H7 (cell line): ENCODE results near the gene UBL4B. TPM values are rescaled to one million over a fixed set of nuclear protein-coding genes. Genes with fewer than 3 reads are reported as not detected.

ENCODE experiments used
- DNase-seq: peaks from one replicate; pipeline ENCODE4 v3.0.0; 2012
- H3K27me3 ChIP-seq: 2 replicates; pipeline ENCODE4 v1.6.0; 2011; ENCODE audit warnings: mild to moderate bottlenecking, low read length; ENCODE audit not compliant: control insufficient read depth, insufficient read depth
- H3K36me3 ChIP-seq: replicated peaks from 2 replicates; pipeline ENCODE4 v1.5.1; 2011; ENCODE audit warnings: low read length; ENCODE audit not compliant: control insufficient read depth, insufficient read depth
- H3K4me3 ChIP-seq: 2 replicates; pipeline ENCODE4 v1.5.1; 2011; ENCODE audit warnings: low read depth, mild to moderate bottlenecking, control low read depth, low read length, moderate library complexity; ENCODE audit not compliant: insufficient read depth
- total RNA-seq: library from RNA; depleted of rRNA; stranded (reverse); fragments of >200 nt; shearing (Covaris generic); gene quantifications from 2 replicates; pipeline ENCODE4 v1.2.3, GENCODE V29; 2014

UBL4B gene
- total RNA-seq, 1 experiment from 2014 or later: not detected

DNA sequence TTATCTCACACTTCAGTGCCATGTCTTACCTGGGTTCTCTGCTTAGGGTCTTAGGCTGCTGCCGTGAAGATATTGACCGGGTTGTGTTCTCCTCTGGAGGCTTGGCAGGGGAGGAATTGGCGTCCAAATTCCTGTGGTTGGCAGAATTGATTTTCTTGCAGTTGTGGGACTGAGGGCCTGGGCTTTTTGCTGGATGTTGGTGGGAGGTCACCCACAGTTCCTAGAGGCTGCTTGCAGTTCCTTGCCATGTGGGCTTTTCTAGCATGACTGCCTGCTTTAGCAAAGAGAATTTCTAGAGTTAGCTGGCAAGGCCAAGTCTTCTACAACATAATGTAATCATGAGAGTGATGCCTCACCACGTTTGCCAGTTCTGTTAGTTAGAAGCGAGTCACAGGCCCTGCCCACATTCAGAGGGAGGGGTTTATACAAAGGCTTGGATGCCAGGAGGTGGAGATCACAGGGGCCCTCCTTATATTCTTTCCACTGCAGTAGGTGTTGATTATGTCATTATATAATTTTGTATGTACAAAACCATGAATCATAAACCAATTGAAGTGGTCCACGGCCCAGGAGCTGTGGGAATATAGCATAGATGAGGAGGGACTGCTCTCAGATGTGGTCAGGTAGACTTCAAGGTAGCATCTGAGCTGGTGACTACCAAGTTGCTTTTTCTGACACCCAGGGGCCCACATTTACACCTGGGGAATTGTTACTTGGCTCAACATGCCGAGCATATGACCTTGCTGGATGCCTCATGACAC is 6.6 kb downstream of the UBL4B start:
- Histone ChIP-seq H3K36me3 (no peaks in the 10 kb centered on the region), H3K4me3 (no peak overlapping the region), H3K27me3 (no peaks in the 10 kb centered on the region; the same call in none of the 2 replicates)
- DNase-seq: no peak

DNA sequence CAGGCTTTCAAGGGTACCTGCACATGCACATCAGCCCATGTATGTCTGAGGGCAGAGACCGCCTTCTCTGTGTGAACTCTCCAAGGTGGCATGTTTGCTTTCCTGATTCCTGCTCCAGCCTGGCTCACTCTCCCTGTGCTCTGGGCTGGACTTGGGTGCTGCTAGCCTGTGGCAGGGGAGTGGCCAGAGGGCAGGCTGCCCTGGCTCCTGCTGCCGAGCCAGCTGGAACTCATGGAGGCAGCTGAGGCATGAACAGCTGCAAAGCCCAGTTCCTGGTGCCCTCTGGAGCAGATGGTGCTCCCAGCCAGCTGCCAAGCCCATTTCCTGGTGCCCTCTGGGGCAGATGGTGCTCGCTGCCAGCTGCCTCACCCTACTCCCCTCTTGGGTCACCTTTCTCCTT is 7.6 kb downstream of the UBL4B start:
- Histone ChIP-seq H3K36me3 (no peaks in the 10 kb centered on the region), H3K27me3 (no peaks in the 10 kb centered on the region; the same call in none of the 2 replicates)
- DNase-seq: no peak

DNA sequence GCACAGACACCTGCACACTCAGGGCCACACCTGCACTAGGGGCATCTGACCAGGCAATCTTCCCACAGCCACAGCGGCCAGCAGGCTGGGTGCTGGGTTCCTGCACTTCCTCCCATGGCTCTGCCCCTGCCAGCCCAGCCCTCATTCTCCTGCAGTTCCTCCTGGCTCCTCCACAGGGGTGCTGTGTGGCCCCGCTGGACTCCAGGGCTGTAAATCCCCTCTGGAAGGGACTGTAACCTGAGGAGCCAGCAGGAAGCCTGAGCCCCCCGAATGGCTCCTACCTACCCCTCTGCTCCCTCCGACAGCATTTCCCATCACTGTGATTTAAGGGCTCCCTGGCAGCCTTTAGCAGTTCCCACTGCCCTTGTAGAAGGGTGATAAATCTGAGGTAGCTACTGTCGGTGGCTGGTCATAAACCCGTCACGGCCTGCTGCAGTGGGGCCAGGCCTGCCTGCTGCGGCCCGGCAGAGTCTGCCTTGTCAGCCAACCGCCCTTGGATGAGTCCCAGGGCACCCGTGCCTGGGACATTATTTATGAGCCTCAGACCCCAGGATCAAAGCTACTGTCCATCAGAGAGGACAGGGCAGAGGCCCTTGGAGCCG is 8.8 kb downstream of the UBL4B start:
- H3K27me3 ChIP-seq: no peaks in the 10 kb centered on the region; the same call in none of the 2 replicates
- no peak for DNase-seq
- H3K4me3 ChIP-seq: no peak overlapping the region
- H3K36me3 ChIP-seq: no peaks in the 10 kb centered on the region

More for the DNA sequence above, 7.6 kb downstream of the UBL4B start:
- no peak overlapping the region for H3K4me3 ChIP-seq

DNA sequence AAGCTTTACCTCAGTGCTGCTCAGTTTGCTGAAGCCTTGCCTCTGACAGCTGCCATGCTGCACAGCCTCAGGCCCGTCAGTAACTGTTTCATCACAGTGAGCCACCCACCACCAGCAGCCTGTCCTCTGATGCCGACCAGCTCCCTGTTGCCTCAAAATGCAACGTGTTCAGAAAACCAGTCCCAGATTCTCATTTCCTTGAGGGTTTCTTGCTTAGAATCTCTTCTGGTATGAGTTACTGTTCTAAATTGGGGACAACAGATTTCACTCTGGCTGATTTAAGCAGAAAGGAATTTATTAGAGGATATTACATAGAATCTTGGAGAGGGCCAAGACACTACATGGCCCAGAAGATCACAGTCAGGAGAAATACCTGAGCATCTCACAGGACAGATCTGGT is 11.0 kb downstream of the UBL4B start:
- Histone ChIP-seq H3K4me3 (no peak overlapping the region), H3K27me3 (no peaks in the 10 kb centered on the region), H3K36me3 (no peaks in the 10 kb centered on the region)
- DNase-seq: no peak

DNA sequence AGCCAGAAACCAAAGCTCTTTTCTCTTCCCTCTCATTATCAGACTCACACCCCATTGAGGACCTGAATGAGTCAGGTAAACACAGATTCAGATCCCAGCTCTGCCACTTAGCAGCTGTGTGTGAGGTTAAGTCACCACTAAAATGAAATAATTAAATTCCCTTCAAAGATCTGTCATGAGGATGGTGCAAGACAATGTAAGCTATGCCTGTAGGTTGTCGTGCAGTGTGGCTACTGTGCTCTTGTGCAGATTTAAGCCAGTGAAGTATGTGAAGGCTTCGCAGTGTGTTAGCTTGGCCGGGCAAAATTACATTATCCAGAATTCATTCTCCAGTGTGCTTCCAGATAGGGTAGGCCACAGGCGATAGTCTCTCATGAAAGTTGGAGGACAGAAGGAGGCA is 13.6 kb downstream of the UBL4B start:
- peaks cover 10% of the 10 kb centered on the region for H3K27me3 ChIP-seq

DNA sequence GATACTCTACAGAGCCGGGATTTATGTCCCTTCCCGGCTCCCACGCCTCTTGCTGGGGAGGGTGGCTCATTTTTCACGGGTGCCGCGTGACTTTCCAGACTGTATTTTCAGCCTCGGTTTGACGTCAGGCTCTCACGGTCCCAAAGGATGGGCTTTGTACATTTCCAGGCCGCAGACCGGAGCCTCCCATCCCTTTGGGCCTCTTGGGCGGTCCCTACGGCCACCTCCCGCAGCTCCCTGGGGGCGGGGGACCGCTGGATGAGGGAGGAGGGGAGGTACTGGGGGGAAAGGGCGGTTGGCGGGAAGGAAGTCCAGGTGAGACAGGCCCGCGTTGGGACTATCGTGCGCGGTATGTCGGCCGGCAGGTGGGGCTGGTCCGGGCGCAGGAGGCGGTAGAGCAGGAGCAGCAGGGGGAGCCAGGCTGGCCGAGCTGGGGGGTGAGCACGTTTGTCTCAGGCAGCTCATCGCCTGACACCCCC is 17.9 kb downstream of the UBL4B start:
- Histone ChIP-seq H3K4me3 (no peak overlapping the region), H3K36me3 (no peaks in the 10 kb centered on the region), H3K27me3 (peaks cover 10% of the 10 kb centered on the region)
- DNase-seq: peak; percentile 93

More for the DNA sequence above, 13.6 kb downstream of the UBL4B start:
- Histone ChIP-seq H3K36me3 (no peaks in the 10 kb centered on the region), H3K4me3 (no peak overlapping the region)
- no peak for DNase-seq

DNA sequence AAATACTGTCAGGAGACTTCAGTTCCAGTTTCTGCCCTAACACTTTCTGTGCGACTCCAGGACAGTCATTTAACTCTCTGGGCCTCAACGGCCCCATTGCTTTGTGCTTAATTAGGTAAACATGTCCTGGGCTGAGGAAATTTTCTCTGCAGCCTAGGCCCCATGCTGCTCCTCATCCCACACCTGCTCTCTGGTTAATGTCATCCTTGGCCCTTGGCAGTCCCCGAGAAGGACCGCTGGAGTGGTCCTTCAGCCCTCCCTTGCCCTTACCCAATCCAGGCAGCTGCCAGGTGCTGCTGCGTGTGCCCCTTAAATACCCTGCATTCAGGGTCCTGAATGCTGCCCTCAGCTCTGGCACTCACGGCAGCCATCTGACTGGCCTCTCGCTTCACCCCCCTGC is 18.7 kb downstream of the UBL4B start:
- H3K4me3 ChIP-seq: no peak overlapping the region
- peaks cover 10% of the 10 kb centered on the region for H3K27me3 ChIP-seq

DNA sequence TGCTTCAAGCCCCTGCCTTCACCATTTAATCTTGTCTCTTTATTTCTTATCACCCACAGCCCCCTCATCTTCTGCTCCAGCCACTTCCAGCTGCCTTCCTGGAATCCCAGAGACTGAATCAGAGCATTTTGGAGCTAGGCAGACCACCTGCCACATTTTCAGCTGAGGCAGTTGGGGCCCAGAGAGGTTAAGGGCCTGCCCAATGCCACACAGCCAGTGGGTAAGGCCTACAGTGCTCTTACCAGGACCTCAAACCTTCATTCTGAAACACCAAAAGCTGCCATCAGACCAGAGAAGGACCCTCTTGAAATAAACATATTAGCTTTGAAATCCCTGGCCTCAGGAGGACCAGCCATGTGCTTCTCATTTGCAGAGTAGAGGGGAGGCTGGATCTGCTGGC is 20.4 kb downstream of the UBL4B start:
- Histone ChIP-seq H3K36me3 (no peaks in the 10 kb centered on the region), H3K4me3 (no peak overlapping the region), H3K27me3 (peaks cover 12% of the 10 kb centered on the region)
- no peak for DNase-seq

More for the DNA sequence above, 18.7 kb downstream of the UBL4B start:
- H3K36me3 ChIP-seq: no peaks in the 10 kb centered on the region
- DNase-seq: no peak

DNA sequence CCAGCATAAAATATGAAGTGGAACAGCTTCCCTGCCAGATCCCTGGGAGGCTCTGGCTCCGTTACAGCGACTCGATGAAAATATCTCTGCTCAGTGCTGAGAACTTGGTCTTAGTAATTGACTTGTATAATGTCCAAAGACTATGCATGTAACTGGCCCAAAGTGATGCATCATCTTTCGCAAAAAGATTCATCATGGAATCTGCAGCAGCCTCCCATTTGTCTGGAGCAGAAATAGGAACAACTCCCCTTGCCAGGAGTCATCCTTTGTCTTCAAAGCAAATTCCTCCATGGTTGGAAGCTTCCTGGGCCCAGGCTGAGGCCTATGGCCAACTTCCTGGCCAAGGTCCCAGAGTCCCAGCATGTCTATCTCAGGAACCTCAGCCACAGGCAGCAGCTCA is 21.2 kb downstream of the UBL4B start:
- Histone ChIP-seq H3K27me3 (peaks cover 12% of the 10 kb centered on the region), H3K4me3 (no peak overlapping the region), H3K36me3 (no peaks in the 10 kb centered on the region)
- DNase-seq: no peak

DNA sequence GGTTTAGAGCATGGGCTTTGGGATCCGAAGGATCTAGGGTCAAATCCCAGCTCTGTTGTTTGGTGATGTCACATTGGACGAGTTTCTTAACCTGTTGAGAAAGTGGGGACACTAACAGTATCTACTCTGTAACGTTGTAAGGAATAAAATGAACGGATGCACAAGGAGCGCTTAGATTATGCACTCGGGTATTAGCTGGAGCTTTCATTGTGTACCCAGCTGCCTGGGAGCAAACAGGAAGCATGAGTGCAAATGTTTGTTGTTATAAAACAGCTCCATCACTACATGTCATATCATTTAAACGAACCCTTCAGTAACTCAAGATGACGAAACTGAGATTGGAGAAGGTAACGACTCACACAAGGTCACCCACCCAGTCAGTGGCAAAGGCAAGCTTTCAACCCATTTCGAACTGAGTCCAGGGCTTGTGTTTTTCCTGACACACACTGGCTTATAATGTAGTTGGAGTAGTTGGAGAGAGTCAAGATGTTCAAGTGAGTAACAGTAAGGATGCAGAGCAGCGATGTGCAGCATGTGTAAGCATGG is 21.9 kb downstream of the UBL4B start:
- no peaks in the 10 kb centered on the region for H3K36me3 ChIP-seq
- no peak for DNase-seq
- H3K4me3 ChIP-seq: no peak overlapping the region
- H3K27me3 ChIP-seq: peaks cover 14% of the 10 kb centered on the region

DNA sequence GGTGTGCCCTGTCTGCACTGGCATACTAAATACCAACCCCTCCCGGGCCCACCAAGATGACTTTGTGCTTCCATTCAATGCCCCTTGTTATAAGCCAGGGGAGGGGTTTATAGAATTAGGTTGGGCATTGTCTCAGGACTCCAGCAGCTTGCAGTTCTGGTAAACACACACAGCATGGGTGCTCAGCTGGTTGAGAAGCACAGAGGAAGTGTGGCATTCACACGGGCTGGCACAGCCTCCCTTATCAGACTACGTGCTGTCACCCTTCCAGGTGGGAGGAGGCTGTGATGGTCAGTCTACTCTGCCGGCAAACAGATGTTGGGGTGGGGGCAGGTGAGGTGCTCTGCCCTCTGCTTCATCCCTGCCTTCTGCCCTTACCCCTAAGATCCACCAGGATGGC is 23.0 kb downstream of the UBL4B start:
- Histone ChIP-seq H3K27me3 (peaks cover 5% of the 10 kb centered on the region), H3K36me3 (no peaks in the 10 kb centered on the region), H3K4me3 (no peak overlapping the region)
- no peak for DNase-seq

DNA sequence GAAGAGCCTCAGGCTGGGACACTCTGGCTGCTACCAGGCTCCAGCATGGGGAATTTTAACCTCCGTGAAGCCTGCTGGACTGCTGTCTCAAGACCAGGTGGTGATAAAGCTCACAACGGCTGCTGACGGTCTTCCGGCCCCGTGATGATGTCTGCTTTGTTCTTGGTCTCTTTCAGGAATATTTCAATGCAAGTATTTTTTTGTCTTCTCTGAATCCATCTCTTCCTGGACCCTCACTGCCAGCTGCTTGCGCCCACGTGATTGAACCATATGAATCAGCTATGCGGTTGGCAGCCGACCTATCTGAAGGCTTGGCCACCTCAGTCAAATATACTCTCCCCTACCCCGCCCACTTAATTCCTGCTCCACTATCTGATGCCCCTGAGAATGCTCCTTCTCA is 23.4 kb downstream of the UBL4B start:
- no peaks in the 10 kb centered on the region for H3K36me3 ChIP-seq
- no peak overlapping the region for H3K4me3 ChIP-seq
- H3K27me3 ChIP-seq: peaks cover 4% of the 10 kb centered on the region
- DNase-seq: no peak

DNA sequence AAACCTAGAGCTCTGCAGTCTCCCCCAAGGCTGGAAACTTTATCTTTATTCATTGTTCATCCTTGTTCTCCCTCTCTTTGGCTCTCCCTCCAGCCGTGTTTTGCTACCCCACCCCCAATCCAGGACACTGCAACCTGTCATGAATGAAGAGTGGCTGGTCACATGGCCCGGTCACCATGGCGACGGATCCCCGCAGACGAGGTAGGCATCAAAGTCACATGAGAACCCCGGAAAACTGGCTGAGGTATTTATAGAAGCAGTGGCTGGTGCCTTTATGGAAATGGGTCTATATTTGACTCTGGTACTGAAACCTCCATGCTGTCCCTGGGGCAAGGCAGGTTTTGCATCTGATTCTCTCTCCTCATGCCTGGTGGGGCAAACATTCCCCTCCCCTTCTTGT is 24.7 kb downstream of the UBL4B start:
- Histone ChIP-seq H3K27me3 (peaks cover 7% of the 10 kb centered on the region; the same call in 1 of the 2 replicates), H3K4me3 (no peak overlapping the region), H3K36me3 (no peaks in the 10 kb centered on the region)
- peak; percentile 86 for DNase-seq

DNA sequence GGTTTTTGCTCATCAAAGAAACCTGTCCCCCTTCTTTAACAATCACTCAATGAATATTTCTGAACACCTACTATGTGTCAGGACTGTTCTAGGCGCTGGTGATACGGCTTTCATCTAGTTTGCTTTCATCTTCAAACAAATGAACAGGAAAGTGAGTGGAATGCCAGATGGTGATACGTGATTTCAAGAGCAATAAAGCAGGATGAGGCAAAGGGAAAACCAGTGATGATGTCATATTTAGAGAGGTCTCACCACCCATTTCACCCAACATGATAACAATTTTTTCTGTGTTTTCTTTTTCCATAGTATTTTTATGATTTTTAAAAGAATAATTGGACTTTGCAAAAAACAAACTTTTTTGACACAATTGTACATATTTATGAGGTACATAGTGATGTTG is 26.7 kb downstream of the UBL4B start:
- Histone ChIP-seq H3K4me3 (no peak overlapping the region), H3K27me3 (peaks cover 22% of the 10 kb centered on the region; the same call in 1 of the 2 replicates), H3K36me3 (no peaks in the 10 kb centered on the region)
- no peak for DNase-seq

DNA sequence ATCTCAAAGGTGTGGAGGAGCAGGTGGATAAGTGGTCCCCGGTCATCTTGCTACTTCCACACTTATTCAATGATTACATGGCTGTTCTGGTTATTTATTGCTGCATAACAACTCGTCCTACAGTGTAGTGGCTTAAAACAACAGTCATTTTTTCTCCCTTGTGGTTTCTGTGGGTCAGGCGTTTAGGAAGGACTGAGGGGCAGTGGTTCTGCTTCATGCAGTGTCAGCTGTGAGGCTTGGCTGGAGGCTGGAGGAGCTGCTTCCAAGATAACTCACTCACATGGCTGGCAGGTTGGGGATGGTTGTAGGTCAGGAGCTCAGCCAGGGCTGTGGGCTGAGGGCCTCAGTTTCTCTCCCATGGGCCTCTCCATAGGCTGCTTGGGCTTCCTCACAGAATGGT is 32.1 kb downstream of the UBL4B start:
- H3K4me3 ChIP-seq: no peak overlapping the region
- no peak for DNase-seq
- H3K27me3 ChIP-seq: peaks cover 63% of the 10 kb centered on the region
- H3K36me3 ChIP-seq: no peaks in the 10 kb centered on the region
